CD4-positive, alpha-beta T cell treated with Interleukin-6 for 4 hours (primary cell): Measurements from ENCODE around the gene LRRC8A.
"Not testable (repeated sequence)": the region's sequence is repeated elsewhere in the genome, so short reads cannot be mapped to it uniquely, and the experiment has no call there.

ENCODE experiments used
- DNase-seq: peaks from one replicate; pipeline ENCODE4 v3.0.0-alpha.2; 2020; ENCODE audit warnings: mixed read lengths

The LRRC8A gene

DNA sequence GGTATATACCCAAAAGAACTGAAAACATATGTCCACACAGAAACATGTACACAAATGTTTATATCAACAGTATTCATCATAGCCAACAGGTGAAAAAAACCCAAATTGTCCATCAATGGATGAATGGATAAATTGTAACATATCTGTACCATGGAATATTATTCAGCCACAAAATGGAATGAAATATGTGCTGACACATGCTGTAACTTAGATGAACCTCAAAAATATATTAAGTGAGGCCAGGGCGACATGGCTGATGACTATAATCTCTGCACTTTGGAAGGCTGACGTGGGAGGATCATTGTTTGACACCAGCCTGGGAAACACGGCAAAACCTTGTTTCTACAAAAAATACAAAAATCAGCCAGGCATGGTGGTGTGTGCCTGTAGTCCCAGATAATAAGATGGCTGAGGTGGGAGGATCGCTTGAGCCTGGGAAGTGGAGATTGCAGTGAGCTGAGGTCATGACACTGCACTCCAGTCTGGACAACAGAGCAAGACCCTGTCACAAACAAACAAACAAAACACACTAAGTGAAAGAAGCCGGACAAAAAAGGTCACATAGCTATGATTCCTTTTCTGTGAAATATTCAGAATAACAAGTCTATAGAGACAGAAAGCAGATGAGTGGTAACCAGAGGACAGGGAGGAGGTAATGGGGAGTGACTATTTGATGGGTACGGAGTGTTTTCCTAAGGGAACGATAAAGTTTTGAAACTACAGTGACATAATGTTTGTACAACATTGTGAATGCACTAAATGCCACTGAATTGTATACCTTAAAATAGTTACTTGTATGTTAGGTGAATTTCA, 11.6 kb upstream of the LRRC8A start:
- DNase-seq = no peak

DNA sequence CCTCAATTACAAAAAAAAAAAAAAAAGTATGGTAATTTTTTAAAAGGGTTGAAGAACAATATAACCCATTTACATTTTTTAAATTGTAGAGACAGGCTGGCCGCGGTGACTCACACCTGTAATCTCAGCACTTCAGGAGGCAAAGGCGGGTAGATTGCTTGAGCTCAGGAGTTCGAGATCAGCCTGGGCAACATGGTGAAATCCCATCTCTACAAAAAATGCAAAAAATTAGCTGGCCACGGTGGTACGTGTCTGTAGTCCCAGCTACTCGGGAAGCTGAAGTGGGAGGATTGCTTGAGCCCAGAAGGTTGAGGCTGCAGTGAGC, 11.0 kb upstream of the LRRC8A start:
- not testable (repeated sequence) for DNase-seq

DNA sequence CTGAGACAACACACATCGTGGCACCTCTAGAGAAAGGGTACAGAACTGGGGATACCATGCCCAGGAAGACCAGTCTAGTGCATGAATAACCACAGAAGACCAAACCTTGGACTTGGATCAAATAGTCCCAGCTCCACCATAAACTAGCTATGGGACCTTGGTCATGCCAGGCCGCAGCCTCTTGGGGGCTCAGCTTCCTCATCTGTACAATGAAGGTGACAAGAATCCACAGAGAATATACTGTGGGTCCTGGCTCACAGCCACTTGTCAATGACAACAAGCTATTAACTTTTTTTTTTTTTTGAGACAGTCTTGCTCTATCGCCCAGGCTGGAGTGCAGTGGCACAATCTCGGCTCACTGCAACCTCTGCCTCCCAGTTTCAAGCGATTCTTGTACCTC, 4.1 kb upstream of the LRRC8A start:
- DNase-seq = no peak

DNA sequence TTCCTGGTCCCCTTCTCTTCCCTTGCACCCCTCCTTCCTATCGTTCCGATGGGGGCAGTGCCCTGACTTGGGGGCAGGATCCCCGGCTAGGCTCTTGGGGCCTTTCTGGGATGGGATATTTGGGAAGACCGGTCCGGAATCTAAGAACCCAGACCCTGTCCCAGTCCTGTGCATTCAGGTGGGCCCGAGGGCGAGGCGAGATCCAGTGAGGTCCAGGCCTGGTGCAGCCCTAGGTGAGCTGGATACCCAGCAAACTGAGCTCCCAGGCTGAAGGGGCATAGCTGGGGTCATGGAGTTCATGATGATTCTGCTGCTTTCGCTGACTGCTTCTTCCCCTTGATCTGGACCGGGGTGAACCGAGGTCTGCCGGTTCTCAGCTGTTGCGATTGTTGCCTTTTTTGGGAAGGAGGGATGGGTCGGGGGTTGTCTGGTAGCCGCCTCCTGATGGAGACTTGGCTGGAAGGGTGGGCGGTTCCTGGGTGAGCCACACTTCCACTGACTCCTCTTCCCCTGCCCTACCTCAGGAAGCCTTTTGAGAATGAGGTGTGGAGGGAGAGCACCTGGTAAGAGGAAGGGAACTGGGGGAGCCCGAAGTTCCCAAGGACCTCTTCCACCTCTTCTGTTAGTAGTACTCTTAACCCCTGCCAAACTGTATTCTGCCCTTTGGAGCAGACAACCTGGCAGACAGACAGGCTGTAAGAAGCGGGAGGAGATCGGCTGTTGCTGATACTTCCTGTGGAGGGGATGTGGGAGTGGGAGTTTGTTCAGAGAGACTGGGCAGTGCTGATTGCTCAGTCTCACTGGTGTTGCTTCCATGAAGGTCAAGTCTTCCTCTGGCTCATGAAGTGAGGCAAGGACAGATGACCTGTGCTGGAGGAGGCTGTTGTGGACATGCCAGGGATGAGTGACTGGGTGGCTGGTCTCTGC, 1.0 kb downstream of the LRRC8A start:
- peak; percentile 14 for DNase-seq

DNA sequence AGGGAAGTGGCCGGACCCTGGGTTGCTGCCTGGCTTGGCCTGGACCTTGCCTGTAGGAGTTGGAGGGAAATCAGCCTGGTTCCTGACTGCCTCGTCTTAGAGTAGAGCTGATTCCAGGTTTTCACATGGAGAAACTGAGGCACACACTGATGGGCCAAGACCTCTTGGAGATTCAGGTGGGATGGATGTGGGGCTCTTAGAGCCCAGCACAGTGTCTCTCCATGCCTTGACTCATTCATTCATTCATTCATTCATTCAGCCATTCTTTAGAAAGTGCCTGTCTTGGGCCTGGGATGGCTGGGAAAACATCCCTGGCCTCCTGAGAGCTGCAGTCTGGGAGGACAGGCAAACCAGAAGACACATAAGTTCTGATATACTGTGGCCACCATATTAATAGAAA, 2.2 kb downstream of the LRRC8A start:
- no peak for DNase-seq

DNA sequence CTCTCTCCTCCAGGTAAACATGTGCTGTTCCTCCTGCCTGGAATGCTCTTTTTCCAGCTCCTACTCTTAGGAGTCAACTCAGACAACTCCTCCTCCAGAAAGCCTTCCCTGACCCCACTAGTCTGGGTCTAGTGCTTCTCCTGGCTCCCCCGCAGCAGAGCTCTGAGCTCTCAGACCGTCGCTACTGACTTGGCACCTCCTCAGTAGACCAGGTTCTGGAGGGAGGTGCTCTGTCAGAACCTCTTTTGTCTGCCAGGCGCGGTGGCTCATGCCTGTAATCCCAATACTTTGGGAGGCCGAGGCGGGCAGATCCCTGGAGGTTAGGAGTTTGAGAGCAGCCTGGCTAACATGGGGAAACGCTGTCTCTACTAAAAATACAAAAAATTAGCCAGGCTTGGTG, 3.4 kb downstream of the LRRC8A start:
- DNase-seq = no peak

DNA sequence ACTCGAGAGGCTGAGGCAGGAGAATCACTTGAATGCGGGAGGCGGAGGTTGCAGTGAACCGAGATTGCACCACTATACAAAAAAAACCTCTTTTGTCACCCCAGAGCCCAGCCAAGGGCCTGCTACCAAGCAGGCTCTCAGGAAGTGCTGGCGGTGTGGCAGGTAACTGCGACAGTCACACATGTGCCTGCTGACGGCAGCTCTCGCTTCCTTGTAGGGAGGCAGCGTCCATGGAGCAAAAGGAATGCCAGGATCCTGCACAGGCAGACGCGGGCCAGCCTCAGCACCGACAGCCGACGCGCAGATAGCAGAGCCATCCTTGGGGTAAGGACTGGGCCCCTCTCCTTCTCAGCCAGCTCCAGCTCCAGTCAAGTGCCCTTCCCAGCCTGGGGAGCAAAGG, 3.9 kb downstream of the LRRC8A start:
- DNase-seq = no peak

DNA sequence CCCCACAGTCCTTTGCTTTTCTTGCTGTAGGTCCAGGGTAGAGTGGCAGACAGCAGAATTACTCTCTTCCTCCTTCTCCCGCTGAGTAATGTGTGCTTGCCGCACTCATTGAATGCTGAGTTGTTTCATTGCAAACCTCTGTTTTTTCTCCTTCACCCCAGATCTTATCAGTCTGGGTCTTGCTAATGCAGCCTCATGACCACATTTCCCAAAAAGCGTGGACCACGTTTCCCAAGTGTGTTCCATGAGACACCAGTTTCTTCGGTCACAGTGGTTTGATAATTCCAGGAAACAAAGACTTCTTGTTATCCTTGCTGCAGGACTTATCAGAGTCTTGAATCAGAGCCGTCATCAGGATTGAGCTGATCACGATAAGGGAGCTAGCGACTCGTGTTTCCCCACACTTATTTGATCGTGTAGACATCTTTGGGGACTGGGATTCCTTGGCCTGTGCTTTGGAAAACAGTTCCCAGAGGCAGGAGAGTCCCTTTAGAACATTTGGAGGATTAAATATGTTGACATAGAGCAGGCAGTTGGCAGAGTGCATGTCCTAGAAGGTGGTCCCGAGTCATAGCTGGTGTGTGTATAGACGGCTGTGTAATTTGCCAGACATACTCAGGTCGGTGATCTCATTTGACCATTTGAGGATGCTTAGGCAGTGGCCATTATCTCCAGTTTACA, 4.4 kb downstream of the LRRC8A start:
- DNase-seq = no peak

DNA sequence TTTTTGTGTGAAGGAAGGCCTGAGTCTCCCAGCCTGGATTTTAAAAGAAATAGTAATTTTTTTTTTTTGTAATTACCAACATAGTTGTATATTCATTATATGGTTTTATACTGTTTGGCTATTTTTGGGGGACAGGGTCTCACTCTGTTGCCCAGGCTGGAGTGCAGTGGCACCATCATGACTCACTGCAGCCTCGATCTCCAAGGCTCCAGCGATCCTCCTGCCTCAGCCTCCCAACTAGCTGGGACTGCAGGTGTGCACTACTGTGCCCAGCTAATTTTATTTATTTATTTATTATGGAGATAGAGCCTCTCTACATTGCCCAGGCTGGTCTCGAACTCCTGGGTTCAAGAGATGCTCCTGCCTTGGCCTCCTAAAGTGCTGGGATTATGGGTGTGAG, 5.1 kb downstream of the LRRC8A start:
- no peak for DNase-seq

DNA sequence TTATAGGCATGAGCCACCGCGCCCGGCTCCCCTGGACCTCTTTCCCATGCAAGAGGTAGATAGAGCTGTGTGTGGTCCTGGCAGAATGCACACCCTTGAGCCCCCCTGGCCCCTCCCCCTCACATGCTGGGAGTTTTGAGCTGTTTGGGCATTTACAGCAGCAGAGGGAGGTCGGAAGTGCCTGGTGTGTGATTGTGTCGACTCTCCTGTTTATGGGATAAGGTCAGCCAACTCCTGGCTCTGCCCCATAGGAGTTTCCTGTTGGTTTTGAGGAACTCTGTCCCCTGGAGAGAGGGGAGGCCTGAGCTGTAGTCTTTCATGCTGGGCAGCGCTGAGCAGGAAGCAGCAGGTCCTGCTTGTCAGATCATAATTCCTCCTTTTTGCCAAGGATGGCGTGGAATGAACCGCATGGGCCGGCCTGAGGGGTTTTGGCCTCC, 6.0 kb downstream of the LRRC8A start:
- DNase-seq = no peak

DNA sequence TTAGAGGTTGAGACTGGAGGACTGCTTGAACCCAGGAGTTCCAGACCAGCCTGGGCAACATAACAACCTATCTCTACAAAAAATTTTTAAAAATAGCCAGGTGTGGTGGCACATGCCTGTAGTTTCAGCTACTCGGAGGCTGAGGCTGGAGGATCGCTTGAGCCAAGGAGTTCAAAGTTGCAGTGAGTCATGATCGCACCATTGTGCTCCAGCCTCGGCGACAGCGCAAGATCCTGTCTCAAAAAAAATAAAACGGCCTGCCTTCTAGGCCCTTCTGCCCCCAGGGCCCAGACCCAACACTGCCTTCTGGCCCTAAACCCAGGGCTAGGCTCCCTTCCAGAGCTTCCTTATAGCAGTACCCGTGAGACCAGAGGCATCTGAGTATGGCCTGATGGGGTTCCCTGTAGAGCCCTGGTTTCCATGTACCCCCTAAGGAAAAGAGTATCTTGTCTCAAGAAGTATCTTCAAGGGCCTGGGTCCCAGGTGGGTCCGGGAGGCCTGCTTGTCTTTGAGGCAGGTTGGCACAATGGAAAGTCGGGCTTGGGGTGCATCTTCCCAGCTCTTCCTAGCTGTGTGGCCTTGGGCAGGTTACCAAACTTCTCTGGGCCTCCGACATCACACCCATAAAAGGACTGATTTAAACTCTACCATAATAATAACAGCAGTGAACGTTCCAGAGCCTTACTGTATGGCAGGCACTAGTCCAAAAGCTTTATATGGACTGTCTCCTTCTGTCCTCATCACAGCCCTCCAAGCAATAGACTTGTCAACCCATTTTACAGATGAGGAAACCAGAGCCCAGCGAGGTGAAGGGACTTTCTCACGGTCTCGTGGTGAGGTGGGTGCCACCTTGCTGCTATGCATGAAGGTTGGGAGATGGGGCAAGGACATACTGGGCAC, 9.6 kb downstream of the LRRC8A start:
- DNase-seq = no peak

DNA sequence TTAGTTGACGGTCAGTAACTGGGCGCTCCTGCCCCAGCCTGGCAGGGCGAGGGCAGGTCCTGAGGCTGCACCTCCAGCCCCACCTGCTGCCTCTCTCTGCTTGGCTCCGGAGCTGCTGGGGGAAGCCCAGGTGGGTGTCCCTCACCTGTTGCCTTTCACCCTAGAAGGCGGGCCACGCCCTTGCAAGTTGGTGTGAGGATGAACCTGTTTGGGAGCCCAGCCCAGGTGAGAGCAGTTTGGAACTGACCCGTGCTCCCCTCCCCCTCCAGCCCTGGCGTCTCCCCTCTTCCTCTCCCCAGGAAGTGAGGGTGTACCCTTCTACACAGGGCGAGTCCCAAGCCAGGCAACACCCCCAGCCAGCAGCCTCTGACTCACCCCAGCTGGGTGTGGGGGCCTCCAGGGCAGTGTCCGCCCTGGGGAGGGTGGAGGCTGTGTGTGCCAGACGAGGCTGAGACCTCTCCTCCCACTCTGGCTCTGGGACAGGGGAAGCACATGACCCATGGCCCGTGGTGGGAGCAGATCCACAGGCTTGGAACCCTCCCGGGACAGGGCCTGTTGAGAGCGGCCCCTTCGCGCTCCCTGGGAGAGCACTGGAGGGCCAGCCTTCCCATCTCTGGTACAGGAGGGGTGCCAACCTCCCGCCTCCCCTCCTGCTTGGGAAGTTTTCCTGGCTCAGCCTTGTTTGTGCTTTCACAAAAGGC, 10.4 kb downstream of the LRRC8A start:
- peak; percentile 54 for DNase-seq

DNA sequence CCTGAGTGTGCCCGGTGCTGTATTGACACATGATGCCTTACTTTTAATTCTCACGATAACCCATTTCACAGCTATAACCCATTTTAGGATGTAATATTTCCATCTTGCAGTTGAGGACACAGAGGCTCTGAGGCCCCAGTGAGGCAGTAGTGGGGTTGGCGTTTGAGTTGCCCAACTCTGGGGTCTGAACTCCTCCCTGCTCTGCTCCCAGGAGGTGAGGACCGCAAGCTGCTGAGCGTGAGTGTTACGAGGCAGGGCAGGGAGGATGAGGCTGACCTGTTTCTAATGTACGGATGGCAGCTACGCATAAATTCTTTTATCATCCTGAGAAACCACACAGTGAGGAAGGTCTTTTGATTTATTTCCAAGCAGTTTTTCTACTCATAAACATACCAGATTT, 11.4 kb downstream of the LRRC8A start:
- no peak for DNase-seq

DNA sequence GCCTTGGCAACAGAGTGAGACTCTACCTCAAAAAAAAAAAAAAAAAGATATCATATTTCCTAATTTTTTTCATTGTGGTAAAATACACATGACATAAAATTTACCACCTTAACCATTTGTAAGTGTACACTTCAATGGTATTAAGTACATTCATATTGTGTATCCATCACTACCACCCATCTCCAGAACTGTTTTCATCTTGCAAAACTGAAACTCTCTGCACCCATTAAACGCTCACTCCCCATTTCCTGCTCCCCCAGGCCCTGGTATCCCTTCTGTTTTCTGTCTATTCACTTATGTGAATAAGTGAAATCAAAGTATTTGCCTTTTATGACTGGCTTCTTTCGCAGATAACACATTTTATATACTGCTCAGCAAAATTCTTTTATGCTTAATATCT, 12.8 kb downstream of the LRRC8A start:
- DNase-seq = peak; percentile 37

DNA sequence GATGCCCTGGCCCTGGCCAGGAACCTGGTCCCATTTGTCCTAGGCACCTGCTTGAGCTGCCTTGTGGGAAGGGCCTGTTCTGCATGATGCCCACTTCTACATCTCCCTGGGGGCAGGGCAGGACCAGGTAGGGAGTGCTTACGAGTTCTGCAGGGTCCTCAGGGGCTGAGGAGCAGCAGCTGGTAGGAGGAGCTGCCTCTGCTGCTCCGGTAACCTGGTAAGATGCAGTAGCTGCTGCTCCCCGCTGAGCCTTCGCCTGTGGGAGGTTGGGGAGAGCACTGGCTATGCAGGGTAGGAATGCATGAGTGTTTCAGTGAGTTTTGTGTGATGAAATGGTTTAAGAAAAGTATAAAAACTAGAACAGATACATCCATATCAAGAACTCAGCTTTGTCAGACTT, 13.6 kb downstream of the LRRC8A start:
- no peak for DNase-seq

DNA sequence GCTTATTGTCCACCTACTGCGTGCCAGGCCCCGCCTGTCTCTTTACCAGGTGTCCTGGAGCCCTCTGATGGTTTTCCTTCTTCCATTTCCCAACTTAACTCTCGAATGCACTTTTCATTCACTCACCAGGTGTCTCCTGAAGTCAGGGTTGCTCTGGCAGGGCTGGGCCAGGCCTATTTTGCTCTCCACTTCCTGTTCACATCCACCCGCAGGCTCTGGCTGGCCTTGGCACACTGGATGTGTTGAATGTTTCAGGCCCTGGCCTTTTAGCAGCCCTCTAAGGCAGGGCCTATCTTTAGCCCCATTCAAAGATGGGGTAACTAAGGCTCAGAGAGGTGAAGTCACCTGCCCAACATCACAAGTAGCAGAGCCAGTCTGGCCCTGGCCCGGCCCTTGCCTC, 16.4 kb downstream of the LRRC8A start:
- peak; percentile 39 for DNase-seq

DNA sequence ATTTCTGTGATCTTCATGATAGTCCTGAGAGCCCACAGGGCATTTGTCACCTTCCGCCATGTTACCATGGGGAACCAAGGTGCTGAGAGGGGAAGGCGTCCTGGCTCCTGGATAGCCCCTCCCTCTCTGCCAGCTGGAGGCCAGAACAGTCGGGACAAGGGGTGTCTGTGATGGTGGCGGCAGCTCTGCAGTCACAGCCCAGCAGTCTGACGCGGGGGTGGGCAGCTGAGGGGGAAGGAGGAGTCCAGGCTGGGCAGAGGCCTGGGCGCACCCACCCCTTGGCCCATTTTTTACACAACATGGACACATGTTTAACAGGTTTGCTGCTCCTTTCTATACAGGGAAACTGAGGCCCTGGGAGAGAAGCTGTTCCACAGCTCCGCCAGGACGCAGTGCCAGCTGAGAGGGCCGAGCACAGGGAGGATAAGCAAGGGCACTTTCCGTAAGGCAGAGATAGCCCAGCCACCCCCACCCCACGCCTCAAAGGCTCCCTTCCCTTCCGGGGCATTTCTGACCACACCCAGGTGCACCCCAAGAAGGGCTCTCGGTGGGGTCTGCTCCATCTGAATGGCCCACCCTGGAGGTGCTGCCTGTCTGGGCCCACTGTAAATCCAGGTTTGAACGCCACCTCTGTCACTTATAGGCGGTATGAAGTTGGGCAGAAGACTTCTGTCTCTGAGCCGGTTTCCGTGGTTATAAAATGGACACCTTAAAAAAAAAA, 17.1 kb downstream of the LRRC8A start:
- DNase-seq = no peak

DNA sequence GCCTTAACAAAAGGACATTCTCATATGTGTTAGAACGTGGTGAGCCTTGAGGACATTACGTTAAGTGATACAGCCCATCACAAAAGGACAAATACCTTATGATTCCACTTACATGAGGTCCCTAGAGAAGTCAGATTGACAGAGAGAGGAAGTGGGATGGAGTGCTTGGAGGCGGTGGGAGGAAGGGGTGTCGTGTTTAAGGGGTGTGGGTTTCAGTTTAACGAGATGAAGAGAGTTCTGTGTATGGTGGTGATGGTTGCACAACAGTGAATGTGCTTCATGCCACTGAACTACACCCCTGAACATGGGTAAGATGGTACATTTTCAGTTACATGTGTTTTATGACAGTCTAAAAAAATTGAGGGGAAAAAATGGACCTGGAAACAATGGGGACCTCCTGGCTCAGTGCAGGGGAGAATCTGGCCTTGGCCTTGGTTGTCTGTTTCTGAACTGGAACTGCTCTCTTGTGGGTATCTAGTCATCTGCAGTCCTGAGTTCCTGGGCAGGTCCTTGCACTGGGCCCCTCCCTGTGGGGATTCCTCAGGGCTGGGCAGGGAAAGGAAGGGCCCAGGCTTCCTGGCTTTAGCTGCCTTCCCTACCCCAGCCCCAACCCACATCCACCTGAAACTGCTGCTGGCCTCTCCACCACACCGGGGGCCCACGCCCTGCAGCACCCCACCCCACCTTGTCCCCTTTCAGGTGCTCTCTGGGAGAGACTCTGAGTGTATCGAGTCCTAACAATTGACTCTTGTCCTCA, 17.8 kb downstream of the LRRC8A start:
- peak; percentile 23 for DNase-seq

DNA sequence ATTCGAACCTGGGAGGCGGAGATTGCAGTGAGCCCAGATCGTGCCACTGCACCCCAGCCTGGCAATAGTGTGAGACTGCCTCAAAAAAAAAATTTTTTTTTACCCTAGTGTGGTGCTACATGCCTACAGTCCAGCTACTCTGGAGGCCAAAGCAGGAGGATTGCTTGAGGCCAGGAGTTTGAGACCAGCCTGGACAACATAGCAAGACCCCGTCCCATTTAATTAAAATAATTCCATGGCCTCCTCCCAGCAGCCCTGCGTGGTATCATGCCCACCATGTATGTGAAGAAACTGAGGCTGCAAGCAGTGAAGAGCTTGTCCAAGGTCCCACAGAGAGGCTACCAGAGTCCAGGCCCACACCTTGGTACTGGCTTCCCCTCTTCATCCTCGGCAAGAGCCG, 19.4 kb downstream of the LRRC8A start:
- DNase-seq = no peak

DNA sequence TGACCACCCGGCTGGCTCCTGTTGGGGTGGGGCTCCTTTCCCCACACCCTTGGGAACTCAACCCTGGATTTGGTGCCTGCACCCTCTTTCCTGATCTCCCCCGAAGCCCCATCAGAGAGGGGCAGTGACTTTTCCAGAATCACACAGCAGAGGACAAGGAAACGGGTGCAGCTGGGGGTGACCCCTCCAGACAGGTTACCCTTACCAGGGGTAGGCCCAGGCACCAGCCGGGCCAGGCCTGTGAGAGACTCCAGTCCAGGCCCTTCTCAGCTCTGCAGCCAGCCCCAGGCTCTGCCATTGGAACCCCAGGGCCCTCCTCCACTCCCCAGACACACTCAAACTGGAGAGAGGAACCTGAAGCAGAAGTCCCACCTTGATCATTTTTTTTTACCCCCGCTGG, 19.9 kb downstream of the LRRC8A start:
- DNase-seq = no peak
